Adrenal gland (tissue), 12 donors: ENCODE data around the gene JAGN1. TPM values are rescaled to one million over a fixed set of nuclear protein-coding genes. Genes with fewer than 3 reads are reported as not detected.

ENCODE experiments used
- DNase-seq, 7 donors: peaks; one replicate each; pipeline ENCODE4 v3.0.0-alpha.2; 2019 to 2020
- H3K27ac ChIP-seq, 5 donors: fragments of 200-600 bp; sonication (generic) in 4 of 5; 1 replicate in 3 of 5; 2 replicates in 2 of 5; pipeline versions ENCODE4 v1.5.1 to v1.8.0; 2016 to 2020; ENCODE audit warnings: mild to moderate bottlenecking in 1 of 5
- H3K27me3 ChIP-seq: fragments of 200-600 bp; 2 replicates; pipeline ENCODE4 v1.8.0; 2021
- H3K36me3 ChIP-seq, 2 donors: fragments of 200-600 bp; replicated peaks in 1 of 2; 1 replicate in 1 of 2; 2 replicates in 1 of 2; pipeline versions ENCODE4 v1.5.1 to v1.8.0; 2018 to 2022
- H3K4me1 ChIP-seq, 2 donors: fragments of 200-600 bp; replicated peaks in 1 of 2; 1 replicate in 1 of 2; 2 replicates in 1 of 2; pipeline versions ENCODE4 v1.5.1 to v1.8.0; 2018 to 2021
- H3K4me3 ChIP-seq, 4 donors: fragments of 200-600 bp; sonication (generic) in 3 of 4; one replicate each; pipeline ENCODE4 v1.5.1; 2016 to 2018
- H3K9me3 ChIP-seq, 3 donors: fragments of 200-600 bp; sonication (generic) in 1 of 3; replicated peaks in 1 of 3; 1 replicate in 2 of 3; 2 replicates in 1 of 3; pipeline versions ENCODE4 v1.5.1 to v1.8.0; 2016 to 2021
- CTCF ChIP-seq, 6 experiments: fragments of 450-650 bp in 4 of 6; fragments of 200-600 bp in 2 of 6; sonication (generic) in 1 of 6; IDR thresholded peaks; 1 replicate in 5 of 6; 2 replicates in 1 of 6; pipeline versions ENCODE4 v1.5.1 to v1.8.0; 2016 to 2021; ENCODE audit warnings: antibody characterized with exemption in 6 of 6, mild to moderate bottlenecking in 2 of 6, moderate library complexity in 1 of 6
- POLR2A ChIP-seq, 2 donors: fragments of 450-650 bp; IDR thresholded peaks; one replicate each; pipeline ENCODE4 v1.6.1; 2017; ENCODE audit warnings: antibody characterized with exemption in 2 of 2, mild to moderate bottlenecking in 2 of 2, moderate library complexity in 1 of 2
- WGBS, 4 donors: extraction: QIAGEN DNeasy Blood & Tissue Kit in 2 of 4; methylation state at CpG; one replicate each; pipeline versions ENCODE4 v1.1.5 to v1.1.7; 2013 to 2017; 5-methylcytosine and 5-hydroxymethylcytosine counted together
- intact Hi-C, 2 donors: fragments of 100-400 bp; cut with DNase I; formaldehyde crosslinking; loops; one replicate each; pipeline versions ENCODE4 v1.14.1 to v1.15.0; 2022 to 2023
- polyA plus RNA-seq, 3 donors: library from polyadenylated mRNA; stranded (reverse); fragments of 200-250 nt in 2 of 3; fragments of 350-450 nt in 1 of 3; fragmentation: Illumina TruSeq in 1 of 3; extraction: RNeasy Lipid Tissue Mini Kit (QIAGEN cat#74804) in 1 of 3; gene quantifications; one replicate each; pipeline ENCODE4 v1.2.3, GENCODE V29; 2013 to 2014
- total RNA-seq, 9 donors: library from RNA; depleted of rRNA in 4 of 9; stranded (reverse); fragments of >200 nt in 4 of 9; fragments of 120-200 nt in 1 of 9; fragmentation: NEBNext Ultra II Directional in 1 of 9; extraction: Animal tissue kit (Norgen Biotek cat#: 25700) in 1 of 9; gene quantifications; one replicate each; pipeline versions ENCODE4 v1.1.0 to v1.2.4, GENCODE V29; 2013 to 2023
- donor health status: healthy with polysubstance abuse.
- donor health status: Bipolar disorder and iron deficiency.
- donor health status: DM: yes; HTN: yes; CAD: no.
- donor health status: DM: no; HTN: no; CAD: no.
- donor health status: DM: no; HTN: no; CAD: no.
- donor health status: DM: yes; HTN: yes; CAD: no.

JAGN1 gene
- total and polyA plus RNA-seq, 12 donors = 31.4 to 116 (median 60.7) TPM

GRCh38 chr3:9902372-9903237, 12.2 kb downstream of the JAGN1 start, which contains the start of gene IL17RE:
Gene IL17RE (plus strand): TSS chr3:9902848. CDS start chr3:9902933, 85 bp downstream.
- intact Hi-C loops = no loop called here
- Histone ChIP-seq H3K27ac (peak within 1 kb of the TSS in 3 of 5 donors; percentile 33 to 75 (median 54)), H3K4me3 (peak within 1 kb of the TSS in 1 of 4 donors; percentile 5), H3K27me3 (no peaks in the 10 kb centered on the region), H3K4me1 (peaks cover 7 to 9% of the 10 kb centered on the region in 2 donors), H3K36me3 (no peaks in the 10 kb centered on the region), H3K9me3 (no peaks in the 10 kb centered on the region)
- TF ChIP-seq POLR2A (IDR thresholded peaks at IDR 0.05) (no peak), CTCF (IDR thresholded peaks at IDR 0.05) (no peak)
- 70 to 82% (median 75%) methylated on average over 5 to 13 of the region's 13 CpGs for WGBS, 4 donors
- DNase-seq = no peak

GRCh38 chr3:9903238-9903624, 12.8 kb downstream of the JAGN1 start:
- intact Hi-C loops = no loop called here
- DNase-seq = no peak
- 48 to 55% (median 51%) methylated on average over 4 of the region's 4 CpGs for WGBS, 4 donors

GRCh38 chr3:9903904-9904303, 13.5 kb downstream of the JAGN1 start:
- DNase-seq = no peak
- WGBS, 4 donors = 92 to 97% (median 95%) methylated on average over 4 of the region's 4 CpGs
- no peaks in the 10 kb centered on the region for H3K9me3 ChIP-seq
- H3K4me1 ChIP-seq = no peaks in the 10 kb centered on the region
- intact Hi-C loops = no loop called here
- H3K36me3 ChIP-seq = no peaks in the 10 kb centered on the region
- TF ChIP-seq POLR2A (IDR thresholded peaks at IDR 0.05) (no peak), CTCF (IDR thresholded peaks at IDR 0.05) (no peak)
- H3K4me3 ChIP-seq = no peak overlapping the region
- no peaks in the 10 kb centered on the region for H3K27me3 ChIP-seq
- no peak overlapping the region for H3K27ac ChIP-seq

More at GRCh38 chr3:9903238-9903624, 12.8 kb downstream of the JAGN1 start:
- Histone ChIP-seq H3K27me3 (no peaks in the 10 kb centered on the region), H3K36me3 (no peaks in the 10 kb centered on the region), H3K27ac (peak overlapping the region in 3 of 5 donors; percentile 33 to 75 (median 54)), H3K4me1 (peaks cover 2 to 3% of the 10 kb centered on the region in 2 donors), H3K4me3 (peak overlapping the region in 1 of 4 donors; percentile 5), H3K9me3 (no peaks in the 10 kb centered on the region)
- TF ChIP-seq CTCF (IDR thresholded peaks at IDR 0.05) (no peak), POLR2A (IDR thresholded peaks at IDR 0.05) (no peak)

GRCh38 chr3:9906480-9906879, 16.1 kb downstream of the JAGN1 start:
- WGBS, 4 donors = 88 to 96% (median 94%) methylated on average over 4 to 5 of the region's 5 CpGs
- TF ChIP-seq CTCF (IDR thresholded peaks at IDR 0.05) (no peak), POLR2A (IDR thresholded peaks at IDR 0.05) (no peak)
- no peak overlapping the region for H3K4me3 ChIP-seq
- H3K4me1 ChIP-seq = no peaks in the 10 kb centered on the region
- no peak for DNase-seq
- intact Hi-C loops = no loop called here
- H3K36me3 ChIP-seq = no peaks in the 10 kb centered on the region
- H3K9me3 ChIP-seq = no peaks in the 10 kb centered on the region
- no peaks in the 10 kb centered on the region for H3K27me3 ChIP-seq
- no peak overlapping the region for H3K27ac ChIP-seq
